Immature natural killer cell (primary cell): ENCODE results near the gene SURF4. TPM values are rescaled to one million over a fixed set of nuclear protein-coding genes. Genes with fewer than 3 reads are reported as not detected.
"Not testable (repeated sequence)": the region's sequence is repeated elsewhere in the genome, so short reads cannot be mapped to it uniquely, and the experiment has no call there.

Experiments used
- DNase-seq, 3 donors: peaks; one replicate each; pipeline ENCODE4 v3.0.0; 2022; ENCODE audit warnings: mixed read lengths in 1 of 3
- H3K27ac Mint-ChIP-seq, 6 donors: one replicate each; pipeline ENCODE4 v1.8.0; 2020; ENCODE audit warnings: mixed read lengths in 6 of 6, mild to moderate bottlenecking in 5 of 6, inconsistent platforms in 4 of 6, moderate library complexity in 3 of 6
- H3K27me3 Mint-ChIP-seq, 3 donors: one replicate each; pipeline ENCODE4 v1.8.0; 2020 to 2021; ENCODE audit warnings: low read depth in 3 of 3, mild to moderate bottlenecking in 3 of 3, mixed read lengths in 3 of 3, moderate library complexity in 3 of 3, inconsistent platforms in 1 of 3
- H3K36me3 Mint-ChIP-seq, 3 donors: one replicate each; pipeline ENCODE4 v1.8.0; 2020; ENCODE audit warnings: mixed read lengths in 3 of 3, inconsistent platforms in 2 of 3, mild to moderate bottlenecking in 2 of 3
- H3K4me1 Mint-ChIP-seq, 2 donors: one replicate each; pipeline ENCODE4 v1.8.0; 2020; ENCODE audit warnings: inconsistent platforms in 2 of 2, mild to moderate bottlenecking in 2 of 2, mixed read lengths in 2 of 2, moderate library complexity in 1 of 2
- H3K4me3 Mint-ChIP-seq, 5 donors: one replicate each; pipeline ENCODE4 v1.8.0; 2020; ENCODE audit warnings: mild to moderate bottlenecking in 5 of 5, mixed read lengths in 5 of 5, inconsistent platforms in 3 of 5, moderate library complexity in 3 of 5
- H3K9me3 Mint-ChIP-seq, 6 donors: one replicate each; pipeline ENCODE4 v1.8.0; 2020; ENCODE audit warnings: mild to moderate bottlenecking in 6 of 6, mixed read lengths in 6 of 6, inconsistent platforms in 4 of 6, moderate library complexity in 3 of 6
- polyA plus RNA-seq, 3 donors: library from polyadenylated mRNA; unstranded; fragments of 300-500 nt; fragmentation: Illumina TruSeq; gene quantifications; one replicate each; pipeline ENCODE4 v1.2.3, GENCODE V29; 2021

The SURF4 gene
- polyA plus RNA-seq, 3 donors from 2014 or later = 195 to 304 (median 198) TPM

DNA sequence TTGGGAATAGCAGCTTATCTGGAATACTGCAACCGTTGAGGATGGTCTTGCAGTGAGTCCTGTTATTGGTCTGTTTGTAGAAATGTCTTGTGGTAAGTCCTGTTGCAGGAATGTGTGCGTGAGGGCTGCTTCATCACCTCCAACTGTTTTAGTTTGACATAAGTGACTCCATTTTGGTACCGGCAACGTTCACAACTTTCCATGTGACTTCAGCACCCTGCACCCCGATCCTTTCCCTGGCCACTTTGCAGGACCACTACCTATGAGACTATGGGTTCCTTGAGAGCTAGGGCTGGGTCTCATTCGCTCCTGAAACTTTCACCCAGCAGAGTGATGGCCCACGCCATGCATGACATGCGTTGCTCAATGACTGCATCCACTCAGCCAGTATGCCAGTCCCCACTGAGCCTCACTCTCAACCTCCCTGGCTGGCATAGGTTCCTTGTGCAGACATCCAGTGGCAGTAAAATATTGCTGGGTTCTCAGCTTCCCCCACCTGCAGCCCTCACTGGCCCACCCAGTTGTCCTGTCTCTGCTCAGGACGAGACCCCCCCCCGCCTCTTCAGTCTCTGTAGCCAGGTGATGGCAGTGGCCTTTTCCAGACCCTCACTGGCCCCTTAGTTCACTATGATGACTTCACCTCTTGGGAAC is 47.9 kb downstream of the SURF4 start:
- no peak for DNase-seq
- H3K4me1 Mint-ChIP-seq = peaks cover 0 to 21% of the 10 kb centered on the region in 2 donors
- H3K9me3 Mint-ChIP-seq = no peaks in the 10 kb centered on the region
- H3K27ac Mint-ChIP-seq = no peak overlapping the region
- H3K36me3 Mint-ChIP-seq = peaks cover 6 to 16% (median 8%) of the 10 kb centered on the region in 3 donors
- H3K4me3 Mint-ChIP-seq = no peak overlapping the region
- peaks cover 0 to 2% (median 0%) of the 10 kb centered on the region in 3 donors for H3K27me3 Mint-ChIP-seq

DNA sequence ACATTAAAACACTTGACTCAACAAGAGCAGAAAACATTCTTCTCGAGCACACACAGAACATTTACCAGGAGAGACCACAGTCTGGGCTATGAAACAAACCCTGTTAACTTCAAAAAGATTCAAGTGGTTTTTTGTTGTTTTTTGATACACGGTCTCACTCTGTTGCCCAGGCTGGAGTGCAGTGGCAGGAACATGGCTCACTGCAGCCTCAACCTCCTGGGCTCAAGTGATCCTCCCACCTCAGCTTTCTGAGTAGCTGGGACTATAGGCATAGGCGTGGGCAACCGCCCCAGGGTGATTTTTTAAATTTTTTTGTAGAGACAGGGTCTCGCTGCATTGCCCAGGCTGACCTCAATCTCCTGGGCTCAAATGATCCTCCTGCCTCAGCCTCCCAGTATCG is 48.8 kb downstream of the SURF4 start:
- not testable (repeated sequence) for H3K9me3 Mint-ChIP-seq, H3K27ac Mint-ChIP-seq, H3K4me3 Mint-ChIP-seq, H3K27me3 Mint-ChIP-seq, DNase-seq
- Mint-ChIP-seq H3K4me1 (peaks cover 0 to 21% of the 10 kb centered on the region in 2 donors), H3K36me3 (peaks cover 6 to 10% (median 8%) of the 10 kb centered on the region in 3 donors)

DNA sequence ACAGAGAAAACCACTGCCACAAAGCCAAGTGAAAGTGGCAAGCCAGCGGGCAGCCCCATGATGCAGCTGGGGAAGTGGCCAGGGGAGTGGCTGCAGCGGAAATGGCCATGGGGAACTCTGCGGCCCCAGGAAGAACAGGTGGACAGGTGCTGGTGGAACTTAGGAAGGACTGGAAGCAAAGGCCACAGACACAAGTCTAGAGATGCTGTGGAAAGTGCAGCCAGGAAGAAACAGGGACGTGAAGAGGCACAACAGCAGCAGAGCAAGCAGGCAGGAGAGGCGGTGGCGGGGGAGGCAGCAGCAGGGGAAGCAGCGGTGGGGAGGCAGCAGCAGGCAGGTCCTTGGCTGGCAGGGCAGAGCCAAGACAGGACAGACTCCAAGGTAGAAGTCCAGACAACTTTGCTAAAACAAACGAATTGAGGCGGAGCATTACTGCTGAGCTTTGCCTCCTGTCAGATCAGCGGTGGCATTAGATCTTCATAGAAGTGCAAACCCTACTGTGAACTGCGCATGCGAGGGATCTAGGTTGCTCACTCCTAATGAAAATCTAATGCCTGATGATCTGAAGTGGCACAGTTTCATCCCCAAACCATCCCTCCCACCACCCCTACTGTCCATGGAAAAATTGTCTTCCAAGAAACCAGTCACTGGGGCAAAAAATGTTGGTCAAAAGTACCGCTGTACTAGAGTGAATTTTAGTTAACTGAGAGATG is 51.7 kb downstream of the SURF4 start:
- Mint-ChIP-seq H3K4me3 (no peak overlapping the region), H3K27ac (no peak overlapping the region), H3K9me3 (no peaks in the 10 kb centered on the region), H3K36me3 (peaks cover 0 to 7% (median 0%) of the 10 kb centered on the region in 3 donors), H3K27me3 (peaks cover 0 to 4% (median 2%) of the 10 kb centered on the region in 3 donors), H3K4me1 (peaks cover 0 to 8% of the 10 kb centered on the region in 2 donors)
- no peak for DNase-seq

DNA sequence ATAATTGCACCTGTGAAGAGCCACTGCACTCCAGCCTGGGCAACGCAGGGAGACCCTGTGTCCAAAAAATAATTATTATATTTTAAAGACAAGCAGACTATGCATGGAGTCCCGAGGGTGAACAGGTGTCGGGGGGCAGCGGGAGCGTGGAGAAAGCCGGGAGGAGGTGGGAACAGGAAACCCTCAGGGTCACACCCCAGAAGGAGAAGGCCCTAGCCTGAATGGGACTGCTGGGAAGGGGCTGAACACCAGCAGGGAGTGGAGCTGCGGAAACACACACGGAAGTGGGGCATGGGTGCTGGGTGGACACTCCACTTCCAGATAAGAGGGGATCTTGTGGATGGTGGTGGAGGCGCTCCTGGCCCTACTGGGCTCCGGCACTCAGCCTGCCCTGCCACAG is 52.6 kb downstream of the SURF4 start:
- H3K4me1 Mint-ChIP-seq = no peaks in the 10 kb centered on the region
- H3K27ac Mint-ChIP-seq = no peak overlapping the region
- no peaks in the 10 kb centered on the region for H3K9me3 Mint-ChIP-seq
- peaks cover 0 to 7% (median 0%) of the 10 kb centered on the region in 3 donors for H3K36me3 Mint-ChIP-seq
- no peak overlapping the region for H3K4me3 Mint-ChIP-seq
- peaks cover 0 to 4% (median 2%) of the 10 kb centered on the region in 3 donors for H3K27me3 Mint-ChIP-seq
- no peak for DNase-seq

DNA sequence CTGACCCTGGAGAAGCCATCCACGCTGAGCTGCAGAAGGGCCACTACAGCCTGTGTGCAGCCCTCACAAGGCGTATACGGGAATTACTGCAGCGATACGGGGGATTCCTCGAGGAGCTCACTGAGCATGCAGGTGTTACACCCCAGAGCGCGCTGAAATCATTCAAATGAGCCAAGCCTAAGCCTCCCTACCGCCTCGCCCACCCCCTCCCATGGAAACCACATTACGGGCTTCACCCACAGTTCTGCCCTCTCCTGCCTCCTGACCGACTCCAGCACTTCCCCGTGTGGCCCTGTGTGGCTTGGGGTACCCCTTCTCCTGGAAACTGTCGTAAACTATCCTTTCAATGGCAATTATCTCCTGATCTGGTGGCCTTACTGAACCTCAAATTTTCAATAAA is 53.2 kb downstream of the SURF4 start:
- Mint-ChIP-seq H3K9me3 (no peaks in the 10 kb centered on the region), H3K27ac (no peak overlapping the region), H3K4me3 (no peak overlapping the region), H3K4me1 (no peaks in the 10 kb centered on the region), H3K36me3 (peaks cover 0 to 7% (median 0%) of the 10 kb centered on the region in 3 donors), H3K27me3 (peaks cover 0 to 4% (median 2%) of the 10 kb centered on the region in 3 donors)
- DNase-seq = no peak

DNA sequence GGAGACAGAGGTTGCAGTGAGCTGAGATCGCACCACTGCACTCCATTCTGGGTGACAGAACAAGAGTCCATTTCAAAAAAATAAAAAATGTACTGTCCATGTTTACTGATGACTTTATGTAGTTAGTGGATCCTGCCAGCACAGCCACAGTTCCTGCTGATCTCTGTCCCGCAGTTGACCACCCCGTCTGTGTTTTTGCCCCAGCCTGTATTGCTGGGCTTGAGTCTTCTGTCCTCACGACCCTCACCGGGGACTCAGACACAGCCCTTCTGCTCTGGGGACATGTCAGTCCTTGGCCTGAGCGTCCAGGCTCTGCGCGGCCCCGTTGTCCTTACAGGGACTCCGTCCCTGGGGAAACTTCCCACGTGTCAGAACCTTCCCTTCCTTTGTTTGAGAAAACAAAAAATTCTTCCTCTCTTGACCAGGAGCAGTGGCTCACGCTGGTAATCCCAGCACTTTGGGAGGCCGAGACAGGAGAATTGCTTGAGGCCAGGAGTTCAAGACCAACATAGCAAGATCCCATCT is 54.4 kb downstream of the SURF4 start:
- Mint-ChIP-seq H3K27ac (no peak overlapping the region), H3K36me3 (peaks cover 0 to 7% (median 0%) of the 10 kb centered on the region in 3 donors), H3K27me3 (peaks cover 0 to 4% (median 2%) of the 10 kb centered on the region in 3 donors), H3K4me1 (no peaks in the 10 kb centered on the region), H3K9me3 (no peaks in the 10 kb centered on the region), H3K4me3 (no peak overlapping the region)
- DNase-seq = no peak

DNA sequence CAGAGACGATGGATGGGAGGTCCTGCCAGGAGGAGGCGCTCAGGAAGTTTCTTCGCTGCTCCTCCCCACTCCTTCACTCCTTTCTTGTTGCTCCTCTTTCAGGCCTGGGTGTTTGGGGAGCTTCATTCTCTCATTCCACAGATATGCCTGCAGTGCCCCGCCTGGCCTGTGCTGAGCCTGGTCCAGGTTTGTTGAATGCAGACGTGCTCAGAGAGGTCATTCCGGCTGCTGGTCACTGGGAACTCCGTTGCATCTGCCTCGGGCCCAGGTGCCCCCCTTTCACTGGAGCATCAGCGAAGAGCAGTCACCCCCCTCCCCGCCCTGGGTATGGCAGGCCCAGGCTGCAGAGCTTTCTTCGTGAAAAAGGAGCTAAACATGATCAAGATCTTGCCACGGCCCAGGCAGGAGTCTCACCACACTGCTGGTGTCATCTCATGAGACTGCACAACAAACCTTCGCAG is 55.4 kb downstream of the SURF4 start:
- Mint-ChIP-seq H3K9me3 (no peaks in the 10 kb centered on the region), H3K27me3 (peaks cover 0 to 6% (median 2%) of the 10 kb centered on the region in 3 donors), H3K4me3 (no peak overlapping the region), H3K27ac (no peak overlapping the region), H3K36me3 (peaks cover 0 to 3% (median 0%) of the 10 kb centered on the region in 3 donors), H3K4me1 (no peaks in the 10 kb centered on the region)
- DNase-seq = no peak

DNA sequence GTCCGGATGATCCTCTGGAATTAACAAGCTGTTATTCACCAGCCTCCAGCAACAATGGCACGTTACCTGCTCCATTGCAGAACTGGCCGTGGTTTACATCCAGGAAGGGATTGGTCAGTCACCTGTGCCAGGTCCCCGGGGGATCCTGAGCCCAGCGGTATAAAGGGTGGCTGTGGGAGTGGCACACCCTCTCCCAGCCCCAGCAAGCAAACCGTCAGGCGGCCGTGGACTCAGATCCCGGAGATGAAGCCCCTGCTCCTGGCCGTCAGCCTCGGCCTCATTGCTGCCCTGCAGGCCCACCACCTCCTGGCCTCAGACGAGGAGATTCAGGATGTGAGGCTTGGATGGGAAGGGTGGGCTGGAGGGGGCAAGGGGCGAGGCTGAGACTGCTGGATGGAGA is 58.3 kb downstream of the SURF4 start:
- H3K36me3 Mint-ChIP-seq, H3K9me3 Mint-ChIP-seq, H3K27ac Mint-ChIP-seq, H3K27me3 Mint-ChIP-seq, H3K4me1 Mint-ChIP-seq, DNase-seq, H3K4me3 Mint-ChIP-seq: not testable (repeated sequence)

DNA sequence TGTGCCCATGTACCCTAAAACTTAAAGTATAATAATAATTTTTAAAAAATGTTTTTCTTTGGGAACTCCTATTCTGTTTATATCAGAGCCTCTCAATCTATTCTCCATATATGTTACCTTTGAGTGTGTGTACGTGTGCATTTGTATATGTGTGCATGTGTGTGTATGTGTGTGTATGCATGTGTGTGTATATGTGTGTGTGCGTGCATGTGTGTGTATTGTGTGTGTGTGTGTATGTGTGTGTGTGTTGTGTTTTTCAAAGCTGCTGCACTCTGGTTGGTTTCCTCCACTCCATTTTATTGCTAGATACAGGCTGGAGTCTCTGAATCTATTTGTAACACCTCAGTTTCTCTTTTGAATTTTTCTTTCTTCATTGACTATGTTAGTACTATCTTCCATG is 59.9 kb downstream of the SURF4 start:
- Mint-ChIP-seq H3K36me3 (no peaks in the 10 kb centered on the region), H3K9me3 (no peaks in the 10 kb centered on the region), H3K4me3 (no peak overlapping the region), H3K27ac (no peak overlapping the region), H3K27me3 (peaks cover 0 to 6% (median 2%) of the 10 kb centered on the region in 3 donors), H3K4me1 (no peaks in the 10 kb centered on the region)
- DNase-seq = no peak

Other genes starting within 250 kb of the SURF4 start
- gene GBGT1, start 212.1 kb downstream of the SURF4 start, polyA plus RNA-seq = not detected
- gene OBP2B, start 166.8 kb downstream of the SURF4 start, polyA plus RNA-seq = not detected
- under 1 TPM in 1 of 3 donors, not detected in 2; 0.03 TPM for gene ABO, start 100.9 kb downstream of the SURF4 start, polyA plus RNA-seq
- 10 to 100 TPM in 1 of 3 donors, 1 to 10 TPM in 2; 3.0 to 15.5 (median 5.7) TPM for gene SURF6, start 39.9 kb downstream of the SURF4 start, polyA plus RNA-seq
- gene MED22, start 27.9 kb downstream of the SURF4 start, polyA plus RNA-seq = 10 to 100 TPM in 1 of 3 donors, 1 to 10 TPM in 2; 5.2 to 27.4 (median 7.0) TPM
- gene RPL7A, start 27.8 kb downstream of the SURF4 start, polyA plus RNA-seq = 100 to 1,000 TPM; 459 to 791 (median 622) TPM
- 100 to 1,000 TPM; 104 to 153 (median 131) TPM for gene SURF1, start 19.6 kb downstream of the SURF4 start, polyA plus RNA-seq
- 10 to 100 TPM; 30.2 to 36.9 (median 34.5) TPM for gene SURF2, start 19.5 kb downstream of the SURF4 start, polyA plus RNA-seq
- gene STKLD1, start 306 bp upstream of the SURF4 start, polyA plus RNA-seq = under 1 TPM in 2 of 3 donors, not detected in 1; 0.55 to 0.96 TPM
- gene REXO4, start 42.0 kb upstream of the SURF4 start, polyA plus RNA-seq = 10 to 100 TPM in 2 of 3 donors, 1 to 10 TPM in 1; 6.9 to 27.4 (median 11.5) TPM
- under 1 TPM in 2 of 3 donors, not detected in 1; 0.33 to 0.73 TPM for gene ADAMTS13, start 46.3 kb upstream of the SURF4 start, polyA plus RNA-seq
- gene CACFD1, start 83.9 kb upstream of the SURF4 start, polyA plus RNA-seq = 10 to 100 TPM in 1 of 3 donors, 1 to 10 TPM in 2; 5.3 to 11.3 (median 7.4) TPM
- gene SLC2A6, start 103.0 kb upstream of the SURF4 start, polyA plus RNA-seq = 1 to 10 TPM; 4.4 to 8.0 (median 4.6) TPM
- not detected for gene MYMK, start 148.9 kb upstream of the SURF4 start, polyA plus RNA-seq
- not detected for gene ADAMTSL2, start 158.6 kb upstream of the SURF4 start, polyA plus RNA-seq
- gene FAM163B, start 233.3 kb upstream of the SURF4 start, polyA plus RNA-seq = not detected